Prostate gland (tissue), 2 donors: ENCODE results near the gene UPK1A.

ENCODE experiments used
- CTCF ChIP-seq, 4 experiments: fragments of 200-600 bp in 2 of 4; fragments of 450-650 bp in 2 of 4; sonication (generic) in 2 of 4; IDR thresholded peaks; 1 replicate in 3 of 4; 2 replicates in 1 of 4; pipeline ENCODE4 v1.5.1; 2016 to 2019; ENCODE audit warnings: antibody characterized with exemption in 4 of 4, mild to moderate bottlenecking in 2 of 4, moderate library complexity in 2 of 4
- POLR2A ChIP-seq: fragments of 450-650 bp; IDR thresholded peaks from one replicate; pipeline ENCODE4 v1.6.1; 2016; ENCODE audit warnings: antibody characterized with exemption, mild to moderate bottlenecking

GRCh38 chr19:35621708-35622107 lies 44.6 kb upstream of the UPK1A start:
- TF ChIP-seq POLR2A, result no peak
- TF ChIP-seq CTCF (IDR thresholded peaks at IDR 0.05), result no peak
